HEK293 (cell line): Measurements from ENCODE around the gene GOLGA6L24.
"Not testable (repeated sequence)": the region's sequence is repeated elsewhere in the genome, so short reads cannot be mapped to it uniquely, and the experiment has no call there.

ENCODE experiments used
- CTCF ChIP-seq: fragments of 450-650 bp; formaldehyde crosslinking; IDR thresholded peaks from 2 replicates; pipeline ENCODE4 v1.5.1; 2016; ENCODE audit warnings: missing biosample characterization, missing genetic modification characterization
- MYNN ChIP-seq: fragments of 450-650 bp; formaldehyde crosslinking; IDR thresholded peaks from 2 replicates; pipeline ENCODE4 v1.5.1; 2016; ENCODE audit warnings: missing biosample characterization, missing genetic modification characterization, borderline replicate concordance
- YY1 ChIP-seq: fragments of 450-650 bp; formaldehyde crosslinking; IDR thresholded peaks from 2 replicates; pipeline ENCODE4 v1.5.1; 2018; ENCODE audit warnings: missing biosample characterization, missing genetic modification characterization
- ZNF24 ChIP-seq: fragments of 450-650 bp; formaldehyde crosslinking; IDR thresholded peaks from 2 replicates; pipeline ENCODE4 v1.5.1; 2016; ENCODE audit warnings: missing biosample characterization, missing genetic modification characterization
- ZNF292 ChIP-seq: fragments of 450-650 bp; formaldehyde crosslinking; IDR thresholded peaks from 2 replicates; pipeline ENCODE4 v1.5.1; 2016; ENCODE audit warnings: low read depth, missing biosample characterization, missing genetic modification characterization, borderline replicate concordance
- ZNF416 ChIP-seq: fragments of 450-650 bp; formaldehyde crosslinking; IDR thresholded peaks from 2 replicates; pipeline ENCODE4 v1.5.1; 2016; ENCODE audit warnings: missing biosample characterization, missing genetic modification characterization
- ZXDB ChIP-seq: fragments of 450-650 bp; formaldehyde crosslinking; IDR thresholded peaks from 2 replicates; pipeline ENCODE4 v1.5.1; 2016; ENCODE audit warnings: missing biosample characterization, missing genetic modification characterization
- TF ChIP-seq, protein P1 (sequence below): fragments of 450-650 bp; formaldehyde crosslinking; IDR thresholded peaks from 2 replicates; pipeline ENCODE4 v1.5.1; 2016; ENCODE audit warnings: missing biosample characterization, missing genetic modification characterization

GRCh38 chr15:28378364-28378763 lies 20.5 kb upstream of the GOLGA6L24 start, which contains the start of gene GOLGA8F:
- TF ChIP-seq, protein P1, sequence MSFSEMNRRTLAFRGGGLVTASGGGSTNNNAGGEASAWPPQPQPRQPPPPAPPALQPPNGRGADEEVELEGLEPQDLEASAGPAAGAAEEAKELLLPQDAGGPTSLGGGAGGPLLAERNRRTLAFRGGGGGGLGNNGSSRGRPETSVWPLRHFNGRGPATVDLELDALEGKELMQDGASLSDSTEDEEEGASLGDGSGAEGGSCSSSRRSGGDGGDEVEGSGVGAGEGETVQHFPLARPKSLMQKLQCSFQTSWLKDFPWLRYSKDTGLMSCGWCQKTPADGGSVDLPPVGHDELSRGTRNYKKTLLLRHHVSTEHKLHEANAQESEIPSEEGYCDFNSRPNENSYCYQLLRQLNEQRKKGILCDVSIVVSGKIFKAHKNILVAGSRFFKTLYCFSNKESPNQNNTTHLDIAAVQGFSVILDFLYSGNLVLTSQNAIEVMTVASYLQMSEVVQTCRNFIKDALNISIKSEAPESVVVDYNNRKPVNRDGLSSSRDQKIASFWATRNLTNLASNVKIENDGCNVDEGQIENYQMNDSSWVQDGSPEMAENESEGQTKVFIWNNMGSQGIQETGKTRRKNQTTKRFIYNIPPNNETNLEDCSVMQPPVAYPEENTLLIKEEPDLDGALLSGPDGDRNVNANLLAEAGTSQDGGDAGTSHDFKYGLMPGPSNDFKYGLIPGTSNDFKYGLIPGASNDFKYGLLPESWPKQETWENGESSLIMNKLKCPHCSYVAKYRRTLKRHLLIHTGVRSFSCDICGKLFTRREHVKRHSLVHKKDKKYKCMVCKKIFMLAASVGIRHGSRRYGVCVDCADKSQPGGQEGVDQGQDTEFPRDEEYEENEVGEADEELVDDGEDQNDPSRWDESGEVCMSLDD (tag by site-specific recombination) = not testable (repeated sequence)
- not testable (repeated sequence) for TF ChIP-seq ZXDB; ZNF24; YY1 (tag by site-specific recombination); ZNF292 (tag by site-specific recombination); MYNN (tag by site-specific recombination); ZNF416 (tag by site-specific recombination); CTCF (tag by site-specific recombination)
